HG02973 (cell line): ENCODE results near the gene ZNF683.

Experiments used
- ATAC-seq: cut with Tn5 transposase; IDR thresholded peaks from one replicate; pipeline ENCODE4 v1.9.1; 2021; ENCODE audit warnings: moderate library complexity; ENCODE audit not compliant: unreplicated experiment

ZNF683 gene

DNA sequence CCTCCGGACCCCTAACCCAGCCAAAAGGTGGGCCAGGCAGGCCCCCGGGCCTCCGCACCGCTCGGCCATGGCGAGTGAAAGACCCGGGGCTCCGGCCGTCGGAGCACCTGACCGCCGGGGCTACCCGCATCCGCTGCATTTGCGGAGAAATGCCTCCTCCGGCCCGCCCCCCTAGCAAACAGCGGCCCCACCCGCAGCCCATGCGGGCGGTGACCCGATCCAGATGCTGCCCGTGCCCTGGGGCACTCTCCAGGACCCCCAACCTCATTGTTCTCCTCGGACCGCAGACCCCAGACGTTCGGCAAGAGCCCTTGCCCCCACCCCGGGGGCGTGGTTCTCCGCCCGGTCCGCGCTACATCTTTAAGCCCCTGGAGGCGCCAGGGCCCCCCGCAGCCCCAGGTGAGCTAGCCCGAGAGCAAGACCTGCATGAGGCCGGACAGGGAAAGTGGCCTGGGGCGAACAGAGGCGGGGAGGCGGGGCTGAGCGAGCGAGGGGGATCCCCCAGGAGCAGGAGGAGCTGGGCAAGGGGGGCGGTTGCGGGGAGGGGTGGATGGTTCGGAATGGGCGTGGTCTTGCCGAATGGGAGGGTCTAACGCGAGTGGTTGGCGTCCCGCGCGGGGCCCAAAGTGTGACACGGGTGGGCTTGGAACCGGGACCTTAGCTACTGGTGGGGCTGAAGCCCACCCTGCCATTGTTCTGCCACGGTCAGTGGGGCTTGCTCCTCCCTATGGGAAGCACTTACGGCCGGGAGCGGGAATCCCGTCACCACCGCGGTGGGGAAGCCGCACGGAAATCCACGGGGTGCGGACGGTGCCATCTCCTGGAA lies 12.4 kb downstream of the ZNF683 start:
- ATAC-seq = no peak

DNA sequence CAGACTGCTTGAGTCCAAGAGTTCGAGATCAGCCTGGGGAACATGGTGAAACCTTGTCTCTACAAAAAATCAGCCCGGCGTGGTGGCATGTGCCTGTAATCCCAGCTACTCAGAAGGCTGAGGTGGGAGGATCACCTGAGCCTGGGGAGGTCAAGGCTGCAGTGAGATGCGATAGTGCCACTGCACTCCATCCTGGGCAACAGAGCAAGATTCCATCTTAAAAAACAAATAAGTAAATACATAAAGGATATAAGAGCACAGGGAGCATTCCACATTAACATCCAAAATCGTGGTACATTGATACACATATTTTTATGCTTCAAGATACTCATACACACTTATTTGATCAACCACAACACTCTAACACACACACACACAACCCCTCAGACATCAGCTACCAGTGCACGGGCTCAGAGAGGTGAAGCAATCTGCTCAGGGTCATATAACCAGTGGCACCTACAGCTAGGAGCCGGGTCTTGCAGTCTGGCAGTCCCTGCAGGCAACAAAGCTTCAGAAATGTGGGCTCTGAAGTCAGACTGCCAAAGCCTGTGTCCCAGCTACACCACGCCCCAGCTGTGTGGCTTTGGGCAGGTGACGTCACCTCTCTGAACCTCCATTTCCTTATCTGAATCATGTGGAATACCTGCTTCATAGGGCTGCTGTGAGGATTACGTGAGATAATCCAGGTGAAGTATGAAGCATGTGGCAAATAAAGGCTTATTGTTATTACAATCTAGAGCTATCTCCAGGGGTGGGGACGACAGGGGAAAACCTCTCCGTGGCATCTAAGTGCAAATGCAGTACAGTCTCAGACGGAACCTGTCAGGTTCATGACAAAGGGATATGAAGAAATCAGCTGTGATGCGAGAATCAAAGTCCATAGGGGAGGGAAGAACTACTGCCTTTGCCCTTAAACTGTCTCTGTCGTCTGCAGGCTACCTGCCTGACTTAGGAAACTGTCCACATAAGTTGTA lies 13.9 kb downstream of the ZNF683 start:
- no peak for ATAC-seq

DNA sequence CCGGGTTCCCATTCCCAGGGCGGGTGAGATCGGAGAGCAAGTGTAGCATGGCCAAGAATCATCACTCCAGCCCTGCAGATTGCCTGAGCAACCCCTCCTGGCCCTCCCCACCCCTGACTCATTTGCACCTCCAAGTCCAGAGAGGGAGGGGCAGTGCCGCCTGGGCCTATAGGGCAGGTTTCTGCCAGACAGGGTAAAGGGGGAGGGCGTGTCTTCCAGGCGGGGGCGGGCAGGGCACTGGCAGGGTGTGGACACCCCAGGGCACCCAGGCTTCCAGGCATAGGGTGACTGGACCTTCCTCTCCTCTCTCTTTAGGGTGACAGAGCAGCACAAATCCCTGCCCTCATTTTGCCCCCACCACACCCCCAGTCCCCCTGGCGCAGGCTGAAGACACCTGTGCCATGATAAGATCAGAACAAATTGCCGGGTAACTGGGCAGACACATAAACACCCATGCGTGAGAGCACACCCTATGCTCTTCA lies 15.4 kb downstream of the ZNF683 start:
- ATAC-seq = no peak

DNA sequence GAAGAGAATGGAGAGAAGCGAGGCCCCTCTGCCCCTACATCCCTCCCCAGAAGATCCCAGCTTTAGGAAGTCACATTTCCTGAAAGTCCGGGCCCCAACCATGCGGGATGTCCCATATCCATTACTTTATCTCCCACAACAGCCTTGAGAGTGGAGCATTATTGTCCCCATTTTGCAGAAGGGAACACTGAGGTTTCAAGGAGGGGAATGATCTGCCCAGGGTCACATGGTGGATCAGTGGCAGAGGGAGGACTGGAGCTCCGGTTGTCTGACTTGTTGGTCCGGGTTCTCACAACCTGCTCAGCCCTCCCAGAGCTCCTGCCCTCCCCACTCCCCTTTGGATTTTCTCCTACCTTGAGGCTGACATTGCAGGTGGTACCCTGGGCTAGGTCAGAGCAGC lies 16.4 kb downstream of the ZNF683 start:
- no peak for ATAC-seq

DNA sequence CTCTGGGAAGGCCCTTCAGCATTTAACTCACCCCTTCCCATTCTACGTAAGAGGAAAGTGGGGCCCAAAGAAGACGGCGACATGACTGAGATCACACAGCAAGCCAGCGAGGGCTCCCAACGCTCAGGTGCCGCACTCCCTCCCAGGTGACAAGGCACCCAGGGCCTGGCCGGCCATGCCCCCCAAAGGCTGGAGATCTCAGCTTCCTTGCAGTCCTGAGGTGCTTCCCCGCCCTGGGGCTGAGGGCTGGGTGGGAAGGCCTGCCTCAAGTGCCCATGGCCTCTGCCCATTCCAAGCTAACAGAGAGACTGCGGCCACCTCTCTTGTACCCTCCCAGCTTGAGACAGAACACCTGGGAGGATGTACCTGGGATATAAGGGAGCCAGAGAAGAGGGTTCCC lies 17.6 kb downstream of the ZNF683 start:
- no peak for ATAC-seq

DNA sequence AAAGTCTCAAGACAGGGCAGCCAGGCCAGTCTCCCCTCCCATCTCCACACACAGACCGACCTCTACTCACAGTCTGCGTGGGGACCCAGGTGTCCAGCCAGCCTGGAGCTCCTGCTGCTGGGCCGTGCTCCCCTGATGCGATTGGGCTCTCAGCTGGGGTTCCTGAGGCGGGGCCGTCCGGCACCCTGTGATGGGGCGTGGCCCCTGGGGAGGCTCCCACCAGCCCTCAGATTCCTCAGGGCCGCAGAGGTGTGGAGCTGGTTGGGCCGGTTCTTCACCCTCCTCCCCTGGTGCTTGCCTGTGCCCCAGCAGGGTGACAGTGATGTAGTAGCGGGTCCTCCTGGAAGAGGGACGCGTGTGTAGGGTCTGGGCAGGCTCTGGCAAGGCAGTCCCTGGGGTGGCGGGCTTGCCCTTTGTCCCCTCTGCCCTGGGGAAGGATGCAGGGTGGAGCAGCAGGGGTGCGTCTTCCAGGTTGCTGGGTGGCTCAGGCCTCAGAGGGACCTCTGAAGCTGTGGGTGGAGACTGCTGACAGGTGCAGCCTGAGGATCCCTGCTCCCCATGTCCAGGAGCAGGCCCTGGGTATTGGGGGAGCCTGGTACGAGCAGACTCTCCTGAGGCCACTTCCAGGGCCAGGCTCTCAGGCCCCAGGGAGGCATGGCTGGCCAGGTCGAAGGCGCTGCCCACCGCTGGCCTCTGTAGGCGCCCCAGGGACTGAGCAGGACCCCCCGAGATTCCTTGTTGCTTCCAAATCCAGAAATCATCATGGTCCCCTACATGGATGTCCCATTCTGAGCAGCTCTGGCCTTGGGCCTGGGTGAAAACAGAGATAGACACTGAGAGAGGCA lies 18.4 kb downstream of the ZNF683 start, which contains the start of gene CRYBG2:
CRYBG2 (minus strand) TSS at position 155 of the 845 bp plus-strand sequence. CDS start 7,473 bp downstream, outside the sequence.
- no peak for ATAC-seq

DNA sequence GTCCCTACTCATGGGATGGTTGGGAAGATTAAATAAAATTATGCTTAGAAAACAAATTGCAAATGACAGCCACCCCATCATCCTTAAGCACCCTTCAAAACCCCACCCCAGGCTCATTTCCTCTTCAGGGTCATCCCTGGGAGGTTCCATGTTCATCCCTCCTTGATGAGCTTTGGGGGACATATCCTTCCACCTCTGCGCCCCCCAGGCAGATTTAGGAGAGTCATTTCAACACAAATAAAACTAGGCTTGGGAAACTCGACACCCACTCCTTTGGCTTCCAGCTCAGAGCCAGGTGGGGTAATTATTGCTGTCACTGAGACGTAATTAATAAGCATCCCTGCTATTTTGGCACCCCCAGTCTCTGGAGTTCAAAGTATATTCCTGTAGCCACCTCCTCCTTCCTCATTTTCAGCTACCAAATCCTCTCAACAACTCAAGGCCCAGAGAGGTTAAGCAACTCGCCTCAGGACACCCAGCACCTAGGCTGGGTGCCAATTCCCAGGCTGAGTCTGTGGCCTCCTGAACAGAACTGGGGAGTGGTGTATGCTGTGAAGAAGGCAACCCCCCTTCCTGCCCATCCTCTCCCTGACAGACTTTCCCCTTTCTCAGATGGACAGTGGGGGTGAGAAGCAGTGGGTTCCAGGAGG lies 19.2 kb downstream of the ZNF683 start:
- no peak for ATAC-seq

DNA sequence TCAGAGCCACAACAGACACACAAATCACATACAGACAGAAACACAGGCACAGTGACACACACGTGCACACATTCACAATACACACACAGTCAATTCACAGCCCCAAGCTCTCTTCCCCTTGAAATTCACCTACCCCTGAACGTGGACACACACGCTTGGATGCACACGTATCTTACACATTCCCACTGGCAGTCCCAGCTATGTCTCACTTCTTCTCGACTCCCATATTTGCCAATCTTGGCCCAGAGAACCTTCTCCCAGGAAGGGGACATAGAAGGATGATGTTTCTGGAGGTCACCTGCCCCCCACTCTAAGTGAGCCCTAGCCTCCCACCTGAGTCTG lies 20.2 kb downstream of the ZNF683 start:
- no peak for ATAC-seq

DNA sequence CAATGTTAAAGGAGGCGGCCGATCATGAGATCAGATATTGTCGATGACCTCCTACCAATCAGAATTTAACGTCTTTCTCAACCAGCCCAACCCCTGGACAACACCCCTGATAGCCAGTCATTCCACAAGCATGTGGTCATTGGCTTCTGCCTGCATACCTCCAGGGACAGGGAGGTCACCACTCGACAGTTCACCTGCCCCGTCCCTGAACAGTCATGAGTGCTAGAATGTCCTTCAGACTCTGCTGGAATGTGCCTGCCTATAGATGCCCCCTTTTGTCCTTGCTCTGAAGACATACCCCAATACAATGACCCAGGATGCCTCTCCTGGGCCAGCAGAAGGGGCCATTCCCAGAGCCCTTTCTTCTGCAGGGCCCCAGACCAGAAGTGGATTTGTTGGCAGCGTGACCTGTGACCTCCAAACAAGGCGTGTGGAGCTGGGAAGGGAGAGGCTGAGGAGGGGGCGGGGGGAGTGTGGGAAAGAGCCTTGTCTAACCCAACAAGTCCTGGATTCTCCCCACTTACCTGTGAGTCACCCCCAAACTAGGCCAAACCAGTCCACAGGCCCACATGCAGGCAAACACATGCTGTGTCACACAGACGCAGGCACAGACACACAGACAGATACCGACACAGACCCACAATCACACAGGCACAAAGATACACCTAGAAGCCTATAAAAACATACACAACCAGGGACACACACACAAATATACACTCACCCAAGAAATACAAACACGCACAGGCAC lies 20.8 kb downstream of the ZNF683 start:
- no peak for ATAC-seq

DNA sequence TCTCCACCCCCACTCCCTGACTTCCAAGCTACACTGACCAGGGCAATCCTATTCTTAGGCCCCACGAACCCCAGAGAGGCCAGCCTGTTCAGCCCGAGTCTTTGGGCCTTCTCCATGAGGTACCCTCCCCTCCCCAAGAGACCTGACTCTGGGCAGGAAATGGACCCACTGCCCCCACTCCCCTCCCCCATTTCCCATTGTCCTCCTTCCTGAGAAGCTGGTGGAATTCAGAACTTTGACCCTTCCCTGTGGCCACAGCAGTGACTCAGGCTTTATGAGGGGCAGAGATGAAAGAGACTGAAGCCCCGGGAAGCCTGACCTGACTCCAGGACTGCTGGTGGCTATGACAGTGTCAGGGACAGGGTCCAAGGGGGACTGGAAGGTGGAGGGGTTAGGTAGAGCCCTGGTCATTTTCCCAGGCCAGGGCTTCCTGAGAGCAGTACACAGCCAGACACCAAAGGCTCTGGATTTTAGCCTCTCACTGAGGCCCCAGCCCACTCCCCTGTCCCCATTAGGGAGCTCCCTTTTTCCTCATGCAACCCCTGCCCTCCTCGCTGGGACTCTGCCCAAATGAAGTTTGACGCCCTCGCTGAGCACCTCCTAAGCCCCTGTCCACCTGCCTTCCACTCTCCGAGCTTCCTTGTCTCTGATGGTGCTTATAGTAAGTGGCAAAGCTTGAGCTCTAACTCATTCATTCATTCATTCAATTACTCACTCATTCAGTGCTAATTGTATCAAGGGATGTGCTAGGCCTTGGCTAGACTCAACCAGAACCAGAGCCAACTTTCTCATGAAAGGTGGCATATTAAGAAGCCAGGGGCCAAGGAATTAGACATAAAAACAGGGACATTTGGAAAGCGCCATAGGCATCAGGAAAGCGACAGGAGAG lies 21.6 kb downstream of the ZNF683 start:
- ATAC-seq = no peak

DNA sequence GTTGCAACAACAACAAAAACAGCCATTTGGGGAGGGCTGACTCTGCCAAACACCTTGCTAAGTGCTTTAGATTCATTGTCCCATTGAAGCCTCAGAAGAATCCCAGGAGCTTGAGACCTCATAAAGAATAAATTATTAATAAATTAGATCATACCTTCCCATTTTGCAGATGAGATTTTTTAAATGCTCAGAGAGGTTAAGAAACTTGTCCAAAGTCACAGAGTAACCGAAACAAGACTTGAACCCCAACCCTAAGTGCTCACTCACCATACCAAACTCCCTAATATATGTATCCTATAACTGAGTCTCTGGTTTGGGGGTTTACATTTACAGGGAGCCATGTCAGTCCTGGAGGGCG lies 22.2 kb downstream of the ZNF683 start:
- ATAC-seq = no peak

DNA sequence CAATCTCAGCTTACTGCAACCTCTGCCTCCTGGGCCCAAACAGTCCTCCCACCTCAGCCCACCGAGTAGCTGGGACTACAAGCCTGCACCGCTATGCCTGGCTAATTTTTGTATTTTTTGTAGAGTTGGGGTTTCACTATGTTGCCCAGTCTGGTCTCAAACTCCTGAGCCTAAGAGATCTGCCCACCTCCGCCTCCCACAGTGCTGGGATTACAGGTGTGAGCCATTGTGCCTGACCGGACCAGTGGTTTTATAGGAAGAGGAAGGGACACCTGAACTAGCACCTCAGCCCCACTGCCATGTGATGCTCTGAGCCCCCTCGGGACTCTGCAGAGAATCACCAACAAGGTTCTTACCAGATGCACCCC lies 22.7 kb downstream of the ZNF683 start:
- no peak for ATAC-seq

DNA sequence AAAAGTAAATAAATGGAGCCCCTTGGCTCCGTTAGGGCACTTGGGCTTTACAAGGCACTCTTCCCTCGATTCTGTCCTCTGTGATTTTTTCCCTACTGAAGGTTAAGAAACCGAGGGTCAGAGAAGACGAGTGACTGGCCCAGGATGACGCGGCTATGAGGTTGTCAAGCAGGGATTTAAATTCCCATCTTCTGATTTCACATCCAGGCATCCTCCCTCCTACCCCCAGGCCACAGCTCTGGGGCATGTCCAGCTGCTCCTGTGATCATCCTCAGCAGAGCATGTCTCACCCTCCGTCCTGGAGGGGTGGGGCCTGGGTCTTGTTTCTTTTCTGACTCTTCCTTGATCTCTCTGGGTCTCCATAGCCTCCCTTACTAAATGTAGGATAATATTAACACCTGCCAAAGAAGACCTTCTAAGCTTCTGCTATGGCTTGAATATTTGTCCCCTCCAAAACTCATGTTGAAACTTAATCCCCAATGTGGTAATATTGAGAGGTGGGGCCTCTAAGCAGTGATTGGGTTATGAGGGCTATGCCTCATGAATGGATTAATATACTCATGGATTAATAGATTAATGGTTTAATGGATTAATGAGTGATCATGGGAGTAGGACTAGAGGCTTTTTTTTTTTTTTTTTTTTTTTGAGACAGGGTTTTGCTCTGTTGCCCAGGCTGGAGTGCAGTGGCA lies 23.2 kb downstream of the ZNF683 start:
- ATAC-seq = no peak

DNA sequence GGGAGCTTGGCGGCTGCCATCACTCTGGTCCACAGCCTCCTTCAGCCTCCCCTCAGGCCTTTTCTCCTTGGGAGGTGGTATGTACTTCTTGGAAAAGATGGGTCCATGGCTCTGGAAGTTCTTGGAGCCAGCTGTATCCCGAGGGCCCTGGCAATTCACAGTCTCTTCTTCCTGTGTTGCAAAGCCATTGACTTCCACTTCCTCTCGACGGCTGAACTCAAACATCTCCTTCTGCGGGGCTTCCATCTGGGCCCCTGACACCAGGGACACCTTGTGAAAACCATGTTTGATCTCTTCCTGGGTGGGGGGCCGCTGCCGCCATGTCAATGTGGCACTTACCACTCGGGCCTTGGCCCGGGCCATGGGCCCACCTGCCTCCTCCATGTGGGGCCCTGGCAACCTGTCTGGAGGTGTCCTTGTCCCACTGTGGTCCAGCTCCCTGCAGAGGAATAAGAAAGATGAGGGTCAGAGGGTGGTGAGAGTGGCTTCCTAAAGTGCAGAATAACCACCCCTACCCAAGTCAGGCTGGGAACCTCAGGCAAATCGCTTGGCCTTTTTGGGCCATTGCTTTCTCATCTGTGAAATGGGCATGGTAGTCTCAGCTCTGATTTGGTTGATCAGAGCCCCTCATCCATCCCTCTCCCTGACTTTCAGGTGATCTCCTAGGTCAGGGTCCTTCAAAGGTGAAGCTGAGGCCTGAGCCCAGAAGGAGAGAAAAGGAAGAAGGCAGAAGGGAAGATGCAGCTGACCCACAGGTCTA lies 26.1 kb downstream of the ZNF683 start:
- no peak for ATAC-seq

DNA sequence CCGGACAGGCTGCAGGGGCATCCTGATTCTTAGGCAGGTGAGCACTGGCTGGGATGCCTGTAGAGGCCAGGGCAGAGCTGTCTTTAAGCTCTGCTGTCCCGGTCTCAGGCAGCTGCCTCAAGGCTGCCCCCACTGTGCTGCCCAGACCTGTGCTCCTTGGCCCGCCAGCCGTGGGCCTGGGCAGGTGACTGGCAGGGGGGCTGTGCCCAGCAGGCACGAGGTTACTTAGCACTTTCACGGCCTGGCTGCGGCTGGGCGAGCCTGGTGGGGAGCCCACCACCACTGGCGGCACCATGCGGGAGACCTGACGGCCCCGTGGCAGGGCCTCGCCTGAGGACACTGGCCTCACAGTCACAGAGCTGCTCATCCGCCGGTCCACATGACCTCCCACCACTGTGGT lies 26.8 kb downstream of the ZNF683 start:
- ATAC-seq = no peak

DNA sequence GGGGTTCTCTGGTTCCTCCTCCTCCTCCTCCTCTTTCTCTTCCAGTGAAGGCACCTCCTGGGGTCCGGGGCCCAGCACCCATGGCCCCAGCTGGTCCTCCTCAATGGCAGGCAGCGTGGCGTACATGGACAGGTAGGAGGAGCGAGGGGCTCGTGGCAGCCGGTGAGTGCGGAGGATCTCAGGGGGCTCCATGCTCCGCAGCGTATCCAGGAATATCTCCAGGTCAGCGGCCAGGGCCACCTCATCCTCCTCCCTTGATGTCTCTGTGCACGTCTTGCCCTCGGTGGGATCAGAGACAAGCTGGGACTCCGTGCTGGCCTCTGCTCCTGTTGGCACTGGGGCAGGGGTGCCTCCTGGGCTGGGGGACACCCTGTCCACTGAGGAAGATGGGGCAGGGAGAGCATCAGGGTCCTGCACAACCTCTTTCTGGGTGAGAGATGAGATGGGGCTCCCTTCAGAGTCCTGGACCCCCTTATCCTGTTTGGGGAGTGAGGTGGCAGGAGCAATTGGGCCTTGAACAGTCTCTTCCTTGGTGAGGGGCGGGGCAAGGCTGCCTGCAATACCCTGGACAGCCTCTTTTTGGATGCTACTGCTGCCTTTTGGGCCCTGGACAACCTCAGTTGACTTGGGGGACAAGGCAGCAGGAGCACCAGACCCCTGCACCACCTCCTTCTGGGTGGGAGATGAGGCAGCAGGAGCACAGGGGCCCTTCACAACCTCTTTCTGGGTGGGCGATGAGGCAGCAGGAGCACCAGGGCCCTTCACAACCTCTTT lies 28.2 kb downstream of the ZNF683 start:
- no peak for ATAC-seq

DNA sequence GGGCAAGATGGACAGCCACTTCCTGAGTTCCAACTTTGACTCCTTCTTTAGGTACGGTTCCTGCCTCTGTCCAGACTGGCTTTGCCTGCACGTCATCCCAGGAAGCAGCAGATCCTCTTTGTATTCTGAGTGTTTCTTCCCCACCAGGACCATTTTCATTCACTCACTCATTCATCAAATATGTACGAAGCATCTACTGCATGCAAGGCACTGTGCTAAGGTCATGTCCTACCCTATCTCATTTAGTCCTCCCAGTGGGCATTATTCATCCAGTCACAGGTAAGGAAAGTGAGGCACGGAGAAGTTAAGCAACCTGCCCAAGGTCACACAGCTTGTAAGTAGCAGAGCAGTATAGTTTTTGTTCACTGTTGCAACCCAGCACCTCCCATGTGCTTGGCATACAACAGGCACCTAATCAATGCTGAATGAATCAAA lies 32.5 kb downstream of the ZNF683 start:
- no peak for ATAC-seq
